ENCODE data around the gene NR1I3.

The NR1I3 gene

GRCh38 chr1:161216945-161217712 is 20.9 kb downstream of the NR1I3 start:
- H3K9me3 ChIP-seq = no peaks in the 10 kb centered on the region
- peaks cover 22% of the 10 kb centered on the region for H3K36me3 ChIP-seq
- DNase-seq = no peak
- no peaks in the 10 kb centered on the region for H3K27me3 ChIP-seq
- H3K4me3 ChIP-seq (ENCODE audit: low read depth, low read length) = no peak overlapping the region
- TF ChIP-seq, protein P1, sequence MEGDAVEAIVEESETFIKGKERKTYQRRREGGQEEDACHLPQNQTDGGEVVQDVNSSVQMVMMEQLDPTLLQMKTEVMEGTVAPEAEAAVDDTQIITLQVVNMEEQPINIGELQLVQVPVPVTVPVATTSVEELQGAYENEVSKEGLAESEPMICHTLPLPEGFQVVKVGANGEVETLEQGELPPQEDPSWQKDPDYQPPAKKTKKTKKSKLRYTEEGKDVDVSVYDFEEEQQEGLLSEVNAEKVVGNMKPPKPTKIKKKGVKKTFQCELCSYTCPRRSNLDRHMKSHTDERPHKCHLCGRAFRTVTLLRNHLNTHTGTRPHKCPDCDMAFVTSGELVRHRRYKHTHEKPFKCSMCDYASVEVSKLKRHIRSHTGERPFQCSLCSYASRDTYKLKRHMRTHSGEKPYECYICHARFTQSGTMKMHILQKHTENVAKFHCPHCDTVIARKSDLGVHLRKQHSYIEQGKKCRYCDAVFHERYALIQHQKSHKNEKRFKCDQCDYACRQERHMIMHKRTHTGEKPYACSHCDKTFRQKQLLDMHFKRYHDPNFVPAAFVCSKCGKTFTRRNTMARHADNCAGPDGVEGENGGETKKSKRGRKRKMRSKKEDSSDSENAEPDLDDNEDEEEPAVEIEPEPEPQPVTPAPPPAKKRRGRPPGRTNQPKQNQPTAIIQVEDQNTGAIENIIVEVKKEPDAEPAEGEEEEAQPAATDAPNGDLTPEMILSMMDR (IDR thresholded peaks at IDR 0.05; ENCODE audit: low read depth, low read length) = no peak
- H3K4me1 ChIP-seq = no peaks in the 10 kb centered on the region

- DNase-seq = no peak
- H3K36me3 ChIP-seq = peaks cover 42% of the 10 kb centered on the region
Observed at GRCh38 chr1:161215076-161215475, 22.9 kb downstream of the NR1I3 start, which contains the start of gene FCER1G. Gene FCER1G, plus strand, starts transcription at chr1:161215295. Its CDS starts 27 bp downstream, at chr1:161215322.

DNA sequence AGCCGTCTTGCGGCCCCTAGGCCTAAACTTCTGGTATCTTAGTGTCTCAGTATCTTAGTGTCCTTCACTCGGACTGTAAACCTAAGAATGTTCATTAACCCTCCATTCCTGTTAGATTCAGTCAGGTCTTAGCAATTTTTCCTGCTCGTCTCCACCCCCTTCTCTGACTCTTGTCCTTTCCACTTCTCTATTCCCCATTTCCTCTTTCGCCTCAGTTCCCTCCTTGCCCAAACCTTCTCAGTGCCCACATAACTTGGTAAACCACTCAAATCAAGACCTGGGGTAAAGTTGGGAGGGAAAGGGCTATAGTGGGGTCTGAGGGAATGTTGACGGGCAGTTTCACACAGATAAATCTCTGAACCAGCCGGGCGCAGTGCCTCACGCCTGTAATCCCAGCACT is 23.6 kb downstream of the NR1I3 start:
- TF ChIP-seq, protein P1 (IDR thresholded peaks at IDR 0.05; ENCODE audit: low read depth, low read length) = no peak
- Histone ChIP-seq H3K36me3 (peaks cover 49% of the 10 kb centered on the region), H3K9me3 (no peaks in the 10 kb centered on the region), H3K4me3 (ENCODE audit: low read depth, low read length) (no peak overlapping the region), H3K27me3 (no peaks in the 10 kb centered on the region), H3K4me1 (no peaks in the 10 kb centered on the region)
- DNase-seq = no peak

More at GRCh38 chr1:161215076-161215475, 22.9 kb downstream of the NR1I3 start, which contains the start of gene FCER1G:
- Histone ChIP-seq H3K27me3 (no peaks in the 10 kb centered on the region), H3K4me3 (ENCODE audit: low read depth, low read length) (no peak within 1 kb of the TSS), H3K4me1 (no peaks in the 10 kb centered on the region), H3K9me3 (no peaks in the 10 kb centered on the region)
- TF ChIP-seq, protein P1 (IDR thresholded peaks at IDR 0.05; ENCODE audit: low read depth, low read length) = no peak

- H3K36me3 ChIP-seq = peaks cover 78% of the 10 kb centered on the region
- peak; percentile 90 for DNase-seq
Observed at GRCh38 chr1:161209790-161210409, 28.1 kb downstream of the NR1I3 start.

GRCh38 chr1:161207173-161207572 is 30.8 kb downstream of the NR1I3 start:
- Histone ChIP-seq H3K27me3 (no peaks in the 10 kb centered on the region), H3K4me1 (no peaks in the 10 kb centered on the region), H3K9me3 (no peaks in the 10 kb centered on the region), H3K36me3 (peaks cover 60% of the 10 kb centered on the region), H3K4me3 (ENCODE audit: low read depth, low read length) (no peak overlapping the region)
- no peak for DNase-seq
- TF ChIP-seq, protein P1 (IDR thresholded peaks at IDR 0.05; ENCODE audit: low read depth, low read length) = no peak

More at GRCh38 chr1:161209790-161210409, 28.1 kb downstream of the NR1I3 start:
- no peaks in the 10 kb centered on the region for H3K27me3 ChIP-seq
- TF ChIP-seq, protein P1 (IDR thresholded peaks at IDR 0.05; ENCODE audit: low read depth, low read length) = peak; percentile 97
- H3K9me3 ChIP-seq = no peaks in the 10 kb centered on the region
- no peak overlapping the region for H3K4me3 ChIP-seq (ENCODE audit: low read depth, low read length)
- no peaks in the 10 kb centered on the region for H3K4me1 ChIP-seq
